ENCODE results near the gene RAVER1.

GRCh38 chr19:10361569-10362011 is 28.3 kb upstream of the RAVER1 start:
- TF ChIP-seq POLR2A (IDR thresholded peaks at IDR 0.05), result no peak
- no peak for TF ChIP-seq CTCF (IDR thresholded peaks at IDR 0.05 in 8 of 11, conservative IDR thresholded peaks at IDR 0.05 in 3 of 11)
